ENCODE measurements around the gene ASB1.

ASB1 gene

DNA sequence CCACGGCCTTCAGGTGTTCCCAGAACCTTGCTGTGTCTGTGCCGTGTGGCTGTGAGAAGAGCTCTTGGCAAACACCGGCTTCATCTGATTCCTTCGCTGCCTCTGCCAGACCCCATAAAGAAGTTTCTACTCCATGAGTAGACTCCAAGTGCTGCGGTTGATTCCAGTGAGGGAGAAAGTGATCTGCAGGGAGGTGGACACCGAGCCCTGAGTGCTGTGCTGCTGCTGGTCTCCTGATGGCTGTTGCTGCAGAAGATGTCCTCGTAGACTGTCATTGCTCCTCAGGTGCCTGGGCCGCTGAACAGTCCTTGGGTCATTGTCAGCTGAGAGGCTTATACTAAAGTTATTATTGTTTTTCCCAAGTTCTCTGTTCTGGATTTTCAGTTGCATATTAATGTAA lies 19.6 kb downstream of the ASB1 start:
- DNase-seq: no peak

GRCh38 chr2:238448031-238448955 lies 21.6 kb downstream of the ASB1 start:
- DNase-seq: no peak

- no peak for DNase-seq
These were observed 22.5 kb downstream of the ASB1 start for GRCh38 chr2:238449241-238449640.

- DNase-seq: no peak
These were observed 23.2 kb downstream of the ASB1 start for GRCh38 chr2:238449909-238450417.

- no peak for DNase-seq
These were observed 23.7 kb downstream of the ASB1 start for GRCh38 chr2:238450440-238450861.

- DNase-seq: no peak
These were observed 27.1 kb downstream of the ASB1 start for GRCh38 chr2:238453842-238454241.

DNA sequence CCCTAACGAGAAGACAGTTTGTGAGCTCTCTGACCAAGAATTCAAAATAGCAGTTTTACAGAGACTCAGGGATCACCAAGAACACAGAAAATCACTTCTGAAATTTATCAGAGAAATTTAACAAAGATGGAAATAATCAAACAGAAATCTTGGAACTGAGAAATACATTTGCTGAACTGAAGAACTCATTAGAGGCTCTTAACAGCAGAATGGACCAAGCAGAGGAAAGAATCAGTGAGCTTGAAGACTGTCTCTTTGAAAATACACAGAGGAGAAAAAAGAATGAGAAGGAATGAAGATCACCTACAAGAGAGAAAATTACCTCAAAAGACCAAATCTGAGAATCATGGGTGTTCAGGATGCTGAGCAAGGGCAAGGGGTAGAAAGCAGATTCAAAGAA lies 29.7 kb downstream of the ASB1 start:
- no peak for DNase-seq

GRCh38 chr2:238456970-238457926 lies 30.5 kb downstream of the ASB1 start:
- DNase-seq: no peak

DNA sequence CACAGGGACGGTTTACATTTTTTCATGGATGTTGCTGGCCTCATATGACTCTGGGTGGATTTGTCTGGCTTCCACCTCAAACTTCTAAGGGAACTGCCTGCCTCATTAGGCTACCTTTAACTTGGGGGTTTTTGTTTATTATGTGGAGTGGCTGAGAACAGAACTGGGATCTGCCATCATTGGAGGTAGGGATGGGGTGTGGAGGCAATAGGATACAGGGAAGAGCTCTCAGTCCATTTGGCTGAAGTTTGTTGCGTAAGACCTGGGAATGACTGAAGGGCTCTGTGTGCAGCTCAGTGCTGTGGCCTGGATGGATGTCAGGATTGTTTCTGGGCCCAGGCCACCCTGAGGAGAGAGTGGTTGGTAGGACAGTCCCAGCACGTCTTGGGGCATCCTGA lies 31.2 kb downstream of the ASB1 start:
- no peak for DNase-seq

- no peak for DNase-seq
These were observed 31.9 kb downstream of the ASB1 start for GRCh38 chr2:238458651-238459050.

- DNase-seq: no peak
These were observed 32.4 kb downstream of the ASB1 start for GRCh38 chr2:238459081-238459629.

GRCh38 chr2:238461051-238461450 lies 34.3 kb downstream of the ASB1 start:
- DNase-seq: no peak

DNA sequence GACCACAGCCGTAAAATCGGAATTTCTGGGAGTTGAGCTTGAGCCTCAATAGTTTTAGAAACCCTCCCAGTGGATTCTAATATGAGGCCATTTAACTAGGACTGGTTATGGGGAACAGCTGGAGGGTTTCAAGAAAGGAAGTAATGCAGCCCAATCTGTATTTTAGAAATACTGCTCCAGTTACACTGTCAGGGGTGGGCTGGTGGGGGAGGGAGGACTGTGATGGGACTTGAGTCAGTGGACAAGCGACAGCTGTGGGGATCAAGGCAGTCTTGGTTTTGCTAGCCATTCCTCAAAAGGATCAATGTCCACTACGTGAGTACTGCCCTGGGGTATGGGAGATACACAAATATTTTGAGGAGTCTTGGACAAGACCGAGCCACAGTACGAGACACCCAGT lies 34.8 kb downstream of the ASB1 start:
- DNase-seq: no peak

DNA sequence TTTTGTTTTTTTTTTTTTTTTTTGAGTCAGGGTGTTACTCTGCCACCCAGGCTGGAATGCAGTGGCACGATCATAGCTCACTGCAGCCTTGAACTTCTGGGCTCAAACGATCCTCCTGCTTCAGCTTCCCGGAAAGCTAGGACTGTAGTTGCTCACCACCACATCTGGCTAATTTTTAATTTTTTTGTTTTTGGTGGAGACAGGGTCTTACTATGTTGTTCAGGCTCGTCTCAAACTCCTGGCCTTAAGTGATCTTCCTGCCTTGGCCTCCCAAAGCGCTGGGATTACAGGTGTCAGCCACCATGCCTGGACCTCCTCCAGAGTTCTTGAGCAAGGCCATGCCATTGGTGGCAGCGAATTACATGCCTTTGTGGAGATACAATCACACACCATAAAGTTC lies 35.2 kb downstream of the ASB1 start:
- DNase-seq: no peak

DNA sequence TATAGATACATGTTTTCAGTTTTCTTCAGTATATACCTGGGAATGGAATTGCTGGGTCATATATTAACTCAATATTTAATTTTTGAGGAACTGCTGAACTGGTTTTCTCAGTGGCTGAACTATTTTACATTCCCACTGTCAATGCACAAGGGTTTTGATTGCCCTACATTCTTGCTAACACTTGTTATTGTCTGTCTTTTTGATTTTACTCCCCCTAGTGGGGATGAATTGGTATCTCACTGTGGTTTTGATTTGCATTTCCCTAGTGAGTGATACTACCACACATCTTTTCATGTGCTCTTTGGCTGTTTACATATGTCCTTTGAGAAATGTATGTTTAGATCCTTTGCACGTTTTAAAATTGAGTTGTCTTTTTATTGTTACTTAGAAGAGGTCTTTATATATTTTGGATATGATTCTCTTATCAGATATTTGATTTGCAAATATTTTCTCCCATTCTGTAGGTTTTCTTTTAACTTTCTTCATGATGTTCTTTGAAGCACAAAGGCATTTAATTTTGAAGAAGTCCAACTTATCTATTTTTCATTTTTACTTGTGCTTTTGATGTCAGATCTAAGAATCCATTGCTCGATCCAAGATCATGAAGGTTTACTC lies 36.2 kb downstream of the ASB1 start:
- DNase-seq: peak; percentile 29 to 72

DNA sequence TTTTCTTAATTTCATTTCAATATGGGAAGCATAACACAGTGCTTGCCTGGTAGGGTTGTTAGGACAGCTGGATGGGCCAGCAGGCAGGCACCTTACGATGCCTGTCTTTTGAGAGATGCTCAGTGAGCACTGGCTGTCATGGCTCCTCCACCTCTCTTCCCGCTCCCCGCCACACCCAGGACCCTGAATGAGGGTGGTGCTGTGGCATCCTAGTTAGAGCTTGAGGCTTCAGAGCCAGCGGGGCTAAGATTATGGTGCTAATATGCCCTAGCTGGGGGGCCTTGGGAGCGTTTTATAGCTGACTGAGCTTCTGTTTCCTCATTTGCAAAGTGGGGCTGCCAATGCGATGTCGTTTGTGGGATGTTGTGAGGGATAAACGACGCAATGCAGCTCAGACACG lies 37.7 kb downstream of the ASB1 start:
- no peak for DNase-seq

DNA sequence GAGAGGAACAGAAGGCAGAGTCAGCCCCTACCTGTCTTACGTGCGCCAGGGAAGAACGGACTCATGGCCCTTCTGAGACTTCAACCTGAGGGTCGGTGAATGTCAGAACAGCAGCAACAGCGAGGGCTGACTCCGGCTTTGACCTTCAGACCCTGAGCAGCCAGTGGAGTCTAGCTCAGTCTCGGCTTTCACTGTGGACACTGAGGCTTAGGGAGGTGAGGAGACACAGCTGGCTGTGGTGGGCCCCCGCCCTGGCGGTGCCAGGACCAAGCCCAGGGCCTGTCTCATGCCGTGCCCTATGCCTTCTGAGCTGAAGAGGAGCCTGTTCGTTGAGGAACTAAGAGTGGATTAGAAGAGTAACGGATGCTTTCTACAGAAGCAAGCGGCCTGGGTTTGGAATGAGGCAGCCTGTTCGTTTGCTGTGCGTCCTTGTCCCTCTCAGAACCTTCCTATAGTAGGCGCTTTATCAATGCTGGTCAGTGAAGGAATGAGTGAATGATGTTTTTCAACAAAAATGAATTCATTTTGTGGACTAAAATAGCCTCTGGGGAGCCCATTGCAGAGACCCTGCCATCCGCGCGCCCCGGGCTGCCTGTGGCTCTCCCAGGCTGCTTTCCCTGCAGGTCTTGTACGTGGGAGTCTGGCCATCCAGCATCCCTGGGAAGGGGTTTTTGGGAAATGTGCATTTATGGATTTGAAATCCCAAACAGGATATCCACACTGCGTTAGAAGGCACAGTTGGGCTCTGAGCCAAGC lies 38.9 kb downstream of the ASB1 start:
- no peak for DNase-seq

DNA sequence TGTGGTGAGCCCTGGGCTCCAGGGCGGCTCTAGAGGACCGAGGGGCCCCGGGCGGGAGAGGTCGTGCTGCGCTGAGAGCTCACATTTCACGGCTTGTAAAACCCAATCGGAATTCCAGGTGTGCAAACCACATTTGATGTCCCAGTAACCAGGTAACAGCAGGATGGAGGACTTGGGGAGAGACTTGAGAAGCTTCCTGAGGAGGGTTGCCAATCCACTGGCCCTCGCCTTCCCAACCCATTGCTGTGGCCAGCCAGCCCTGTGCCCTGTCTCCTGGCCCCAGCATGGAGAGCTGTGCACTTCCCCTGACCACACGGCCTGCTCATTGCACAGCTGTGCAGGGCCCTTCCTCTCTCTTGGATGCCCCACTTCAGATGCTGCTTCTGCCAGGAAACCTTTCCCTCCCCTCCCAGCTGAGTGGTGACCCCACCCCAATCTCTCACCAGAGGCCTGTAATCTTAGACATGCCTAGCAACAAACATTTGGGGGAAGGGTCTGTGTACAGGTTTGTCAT lies 39.6 kb downstream of the ASB1 start:
- no peak for DNase-seq

GRCh38 chr2:238467062-238467461 lies 40.3 kb downstream of the ASB1 start:
- no peak for DNase-seq

DNA sequence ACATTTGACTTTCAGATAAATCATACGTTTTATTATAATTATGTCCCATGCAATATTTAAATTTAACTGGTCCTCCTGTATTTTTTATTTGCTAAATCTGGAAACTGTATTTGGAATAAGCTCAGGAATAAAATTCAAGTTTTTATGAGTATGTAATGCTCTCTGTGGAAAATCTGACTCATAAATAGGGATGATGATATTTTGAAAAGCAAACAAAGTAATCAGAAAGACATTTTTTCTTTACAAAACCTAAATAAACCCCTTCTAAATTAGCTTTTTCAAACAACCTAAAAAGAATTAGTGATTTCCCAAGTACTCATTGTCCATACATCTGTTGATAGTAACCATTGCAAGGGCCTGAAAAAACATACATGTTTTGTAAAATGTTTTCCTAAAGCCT lies 41.1 kb downstream of the ASB1 start:
- no peak for DNase-seq

DNA sequence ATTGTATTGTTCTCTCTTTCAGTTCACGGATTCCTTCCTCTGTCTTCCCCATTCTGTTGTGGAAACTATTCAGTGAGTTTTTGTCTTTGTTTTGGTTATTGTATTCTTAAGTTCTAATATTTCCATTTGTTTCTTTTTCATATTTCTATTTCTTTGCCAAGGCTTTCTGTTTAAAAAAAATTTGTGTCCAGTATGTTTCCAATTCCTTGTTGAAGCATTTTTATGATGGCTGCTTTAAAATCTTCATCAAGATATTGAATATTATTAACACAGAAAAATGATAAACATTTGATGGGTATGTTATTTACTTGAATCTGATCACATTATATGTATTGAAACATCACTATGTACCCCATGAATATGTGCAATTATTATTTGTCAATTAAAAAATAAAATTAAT lies 42.4 kb downstream of the ASB1 start:
- DNase-seq: no peak

- no peak for DNase-seq
These were observed 46.3 kb downstream of the ASB1 start for GRCh38 chr2:238473014-238473413.
